Femur (tissue), 1 donor: ENCODE data around the gene KRT20.

Experiments
- DNase-seq: peaks from one replicate; pipeline ENCODE4 v3.0.0-alpha.2; 2017

The KRT20 gene

GRCh38 chr17:40850293-40850972 is 34.6 kb downstream of the KRT20 start:
- no peak for DNase-seq

GRCh38 chr17:40849723-40850122 is 35.3 kb downstream of the KRT20 start:
- no peak for DNase-seq

GRCh38 chr17:40848583-40849235 is 36.3 kb downstream of the KRT20 start:
- no peak for DNase-seq

- DNase-seq = no peak
Observed at GRCh38 chr17:40846515-40847144, 38.4 kb downstream of the KRT20 start.

- no peak for DNase-seq
Observed at GRCh38 chr17:40844671-40845107, 40.4 kb downstream of the KRT20 start.

- DNase-seq = no peak
Observed at GRCh38 chr17:40843242-40843641, 41.8 kb downstream of the KRT20 start.

GRCh38 chr17:40841246-40841645 is 43.8 kb downstream of the KRT20 start:
- DNase-seq = no peak

- no peak for DNase-seq
Observed at GRCh38 chr17:40839194-40839593, 45.8 kb downstream of the KRT20 start.

GRCh38 chr17:40836020-40836419 is 49.0 kb downstream of the KRT20 start:
- DNase-seq = no peak

- DNase-seq = no peak
Observed at GRCh38 chr17:40833882-40834281, 51.2 kb downstream of the KRT20 start.

- no peak for DNase-seq
Observed at GRCh38 chr17:40832840-40833239, 52.2 kb downstream of the KRT20 start.

GRCh38 chr17:40830085-40830776 is 54.8 kb downstream of the KRT20 start:
- no peak for DNase-seq

GRCh38 chr17:40828454-40829044 is 56.5 kb downstream of the KRT20 start:
- no peak for DNase-seq

GRCh38 chr17:40827746-40828453 is 57.1 kb downstream of the KRT20 start:
- no peak for DNase-seq
